ENCODE data around the gene EXOC3L1.

EXOC3L1 gene

DNA sequence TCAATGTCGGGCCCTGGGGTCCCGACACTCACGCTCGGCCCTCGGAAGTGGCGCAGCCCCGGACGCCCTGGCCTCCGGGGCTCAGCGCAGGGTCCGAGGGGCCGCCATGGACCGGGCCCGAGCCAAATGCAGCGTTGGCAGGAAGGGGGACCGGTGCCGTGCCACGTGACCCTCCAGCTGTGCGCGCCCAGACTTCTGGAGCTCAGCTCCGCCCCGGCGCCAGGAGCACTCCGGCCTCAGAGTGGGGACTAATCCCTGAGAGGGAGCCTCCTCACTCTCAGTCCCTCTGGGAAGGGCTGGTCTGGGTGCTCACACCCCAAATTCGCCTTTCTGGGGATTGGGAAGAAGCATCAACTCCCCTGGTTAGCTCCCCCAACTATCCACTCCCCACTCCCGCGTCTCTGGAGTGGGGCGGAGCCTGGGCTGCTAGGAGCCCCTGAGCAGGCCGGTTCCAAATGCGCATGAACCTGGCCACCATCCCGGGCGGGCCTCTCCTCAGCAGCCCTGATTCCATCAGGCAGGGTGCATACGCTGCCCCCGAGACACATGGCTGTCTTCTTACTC lies 39.0 kb downstream of the EXOC3L1 start, which contains the start of gene B3GNT9 (continued):
- TF ChIP-seq PRDM10 (tag by site-specific recombination; IDR thresholded peaks at IDR 0.05) (no peak), ZNF626 (tag by site-specific recombination; IDR thresholded peaks at IDR 0.05) (no peak), ZBTB20 (tag by site-specific recombination; IDR thresholded peaks at IDR 0.05) (peak; percentile 55; the same call in 1 of the 2 replicates), ZNF335 (tag by site-specific recombination; conservative IDR thresholded peaks at IDR 0.05) (peak; percentile 73), ZNF585B (tag by site-specific recombination; IDR thresholded peaks at IDR 0.05) (no peak), ZXDB (tag by site-specific recombination; IDR thresholded peaks at IDR 0.05) (peak; percentile 37; the same call in 1 of the 2 replicates), WT1 (tag by site-specific recombination; IDR thresholded peaks at IDR 0.05) (no peak), YY2 (tag by site-specific recombination; IDR thresholded peaks at IDR 0.05) (peak; percentile 44; the same call in 1 of the 2 replicates), OVOL3 (tag by site-specific recombination; IDR thresholded peaks at IDR 0.05) (no peak)
- TF ChIP-seq, protein P1, sequence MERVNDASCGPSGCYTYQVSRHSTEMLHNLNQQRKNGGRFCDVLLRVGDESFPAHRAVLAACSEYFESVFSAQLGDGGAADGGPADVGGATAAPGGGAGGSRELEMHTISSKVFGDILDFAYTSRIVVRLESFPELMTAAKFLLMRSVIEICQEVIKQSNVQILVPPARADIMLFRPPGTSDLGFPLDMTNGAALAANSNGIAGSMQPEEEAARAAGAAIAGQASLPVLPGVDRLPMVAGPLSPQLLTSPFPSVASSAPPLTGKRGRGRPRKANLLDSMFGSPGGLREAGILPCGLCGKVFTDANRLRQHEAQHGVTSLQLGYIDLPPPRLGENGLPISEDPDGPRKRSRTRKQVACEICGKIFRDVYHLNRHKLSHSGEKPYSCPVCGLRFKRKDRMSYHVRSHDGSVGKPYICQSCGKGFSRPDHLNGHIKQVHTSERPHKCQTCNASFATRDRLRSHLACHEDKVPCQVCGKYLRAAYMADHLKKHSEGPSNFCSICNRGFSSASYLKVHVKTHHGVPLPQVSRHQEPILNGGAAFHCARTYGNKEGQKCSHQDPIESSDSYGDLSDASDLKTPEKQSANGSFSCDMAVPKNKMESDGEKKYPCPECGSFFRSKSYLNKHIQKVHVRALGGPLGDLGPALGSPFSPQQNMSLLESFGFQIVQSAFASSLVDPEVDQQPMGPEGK (tag by site-specific recombination; IDR thresholded peaks at IDR 0.05), result 0 out of 2 replicates have a peak, but pooled peaks have one; percentile 26

GRCh38 chr16:67150047-67150832 lies 39.7 kb downstream of the EXOC3L1 start:
- Histone ChIP-seq H3K27ac (ENCODE audit: extremely low read depth, low read depth, low read length) (no peak overlapping the region), H3K4me3 (ENCODE audit: low read depth, low read length) (peak overlapping the region; percentile 31), H3K36me3 (ENCODE audit: control insufficient read depth in 2 of 2, insufficient read depth in 1 of 2, low read length in 2 of 2) (peaks cover 0 to 45% of the 10 kb centered on the region in 2 experiments; a peak in 1 of 3 replicates), H3K9me3 (ENCODE audit: control insufficient read depth, insufficient read depth, low read depth, low read length) (no peaks in the 10 kb centered on the region), H3K4me1 (ENCODE audit: control insufficient read depth, insufficient read depth, low read length) (0 out of 2 replicates have a peak, but pooled peaks cover 3% of the 10 kb centered on the region)
- ChIA-PET CTCF (interaction anchor here (0.7 to 1.4 kb wide), 2 partner anchors 46 to 164 kb away, joined by 3 read pairs; no protein-coding TSS in a partner anchor), POLR2A (interaction anchor here (0.8 kb wide), 1 partner anchor 34 kb away, joined by 3 read pairs; no protein-coding TSS in a partner anchor)
- TF ChIP-seq ZNF311 (tag by site-specific recombination; IDR thresholded peaks at IDR 0.05; ENCODE audit: borderline replicate concordance), result no peak
- TF ChIP-seq ZSCAN30 (tag by site-specific recombination; IDR thresholded peaks at IDR 0.05), result no peak
- no peak for TF ChIP-seq TSHZ1 (tag by site-specific recombination; IDR thresholded peaks at IDR 0.05; ENCODE audit: borderline replicate concordance)
- peak; percentile 72 for TF ChIP-seq KLF9 (tag by site-specific recombination; IDR thresholded peaks at IDR 0.05; ENCODE audit: low read depth)
- no peak for TF ChIP-seq ZNF629 (tag by site-specific recombination; IDR thresholded peaks at IDR 0.05)
- no peak for TF ChIP-seq ZNF791 (tag by site-specific recombination; IDR thresholded peaks at IDR 0.05)
- no peak for TF ChIP-seq KLF10 (tag by site-specific recombination; IDR thresholded peaks at IDR 0.05)
- no peak for TF ChIP-seq IKZF3 (tag by site-specific recombination; IDR thresholded peaks at IDR 0.05)
- TF ChIP-seq ZBTB8A (tag by site-specific recombination; IDR thresholded peaks at IDR 0.05), result no peak
- no peak for TF ChIP-seq ZBTB1 (tag by site-specific recombination; IDR thresholded peaks at IDR 0.05)
- TF ChIP-seq, protein P2, sequence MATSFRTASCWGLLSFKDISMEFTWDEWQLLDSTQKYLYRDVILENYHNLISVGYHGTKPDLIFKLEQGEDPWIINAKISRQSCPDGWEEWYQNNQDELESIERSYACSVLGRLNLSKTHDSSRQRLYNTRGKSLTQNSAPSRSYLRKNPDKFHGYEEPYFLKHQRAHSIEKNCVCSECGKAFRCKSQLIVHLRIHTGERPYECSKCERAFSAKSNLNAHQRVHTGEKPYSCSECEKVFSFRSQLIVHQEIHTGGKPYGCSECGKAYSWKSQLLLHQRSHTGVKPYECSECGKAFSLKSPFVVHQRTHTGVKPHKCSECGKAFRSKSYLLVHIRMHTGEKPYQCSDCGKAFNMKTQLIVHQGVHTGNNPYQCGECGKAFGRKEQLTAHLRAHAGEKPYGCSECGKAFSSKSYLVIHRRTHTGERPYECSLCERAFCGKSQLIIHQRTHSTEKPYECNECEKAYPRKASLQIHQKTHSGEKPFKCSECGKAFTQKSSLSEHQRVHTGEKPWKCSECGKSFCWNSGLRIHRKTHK (tag by site-specific recombination; IDR thresholded peaks at IDR 0.05), result no peak
- TF ChIP-seq ZNF837 (tag by site-specific recombination; IDR thresholded peaks at IDR 0.05), result no peak
- no peak for TF ChIP-seq ZNF223 (tag by site-specific recombination; IDR thresholded peaks at IDR 0.05)
- TF ChIP-seq ZNF324 (tag by site-specific recombination; IDR thresholded peaks at IDR 0.05), result no peak
- TF ChIP-seq HOXD13 (CRISPR knock-in tag; IDR thresholded peaks at IDR 0.05; ENCODE audit: borderline replicate concordance), result no peak
- TF ChIP-seq ZNF423 (tag by site-specific recombination; IDR thresholded peaks at IDR 0.05), result no peak

Data from HEK293 (cell line).